GM23338 (cell line): ENCODE measurements around the gene GPR183.

ENCODE experiments used
- CREB1 ChIP-seq: fragments of 250-450 bp; sonication (Bioruptor Pico); IDR thresholded peaks from 2 replicates; pipeline ENCODE4 v1.5.0; 2020; ENCODE audit warnings: low read depth, mild to moderate bottlenecking, moderate library complexity
- ETS1 ChIP-seq: IDR thresholded peaks from 2 replicates; pipeline ENCODE4 v1.6.1; 2016; ENCODE audit warnings: antibody characterized with exemption
- EZH2 ChIP-seq: fragments of 200-600 bp; sonication (generic); IDR thresholded peaks from one replicate; pipeline ENCODE4 v1.8.0; 2017; ENCODE audit warnings: antibody characterized with exemption, mild to moderate bottlenecking, low read depth; ENCODE audit not compliant: unreplicated experiment
- EZH2phosphoT487 ChIP-seq: fragments of 200-600 bp; sonication (generic); IDR thresholded peaks from one replicate; pipeline ENCODE4 v1.8.1; 2018; ENCODE audit warnings: antibody characterized with exemption; ENCODE audit not compliant: unreplicated experiment
- JUNB ChIP-seq: IDR thresholded peaks from one replicate; pipeline ENCODE4 v1.6.1; 2016; ENCODE audit warnings: antibody characterized with exemption; ENCODE audit not compliant: unreplicated experiment
- NANOG ChIP-seq: IDR thresholded peaks from 2 replicates; pipeline ENCODE4 v1.6.1; 2016; ENCODE audit warnings: antibody characterized with exemption, borderline replicate concordance
- POLR2AphosphoS5 ChIP-seq: IDR thresholded peaks from 2 replicates; pipeline ENCODE4 v1.6.1; 2016; ENCODE audit warnings: antibody characterized with exemption, low read depth
- REST ChIP-seq: IDR thresholded peaks from one replicate; pipeline ENCODE4 v1.6.1; 2018; ENCODE audit warnings: antibody characterized with exemption; ENCODE audit not compliant: unreplicated experiment
- STAT1 ChIP-seq: IDR thresholded peaks from one replicate; pipeline ENCODE4 v1.6.1; 2016; ENCODE audit warnings: antibody characterized with exemption; ENCODE audit not compliant: unreplicated experiment
- ZNF114 ChIP-seq: fragments of 250-450 bp; sonication (Bioruptor Pico); IDR thresholded peaks from 2 replicates; pipeline ENCODE4 v1.5.0; 2020; ENCODE audit warnings: mild to moderate bottlenecking, moderate library complexity
- ZNF331 ChIP-seq: fragments of 250-450 bp; sonication (Bioruptor Pico); IDR thresholded peaks from 2 replicates; pipeline ENCODE4 v1.5.0; 2020; ENCODE audit warnings: low read depth, mild to moderate bottlenecking, moderate library complexity
- TF ChIP-seq, protein P1 (sequence below), 2 experiments: fragments of 200-600 bp in 1 of 2; sonication (generic) in 1 of 2; conservative IDR thresholded peaks; 2 replicates each; pipeline versions ENCODE4 v1.5.1 to v1.6.1; 2016 to 2017; ENCODE audit warnings: antibody characterized with exemption in 2 of 2, low read depth in 2 of 2, mild to moderate bottlenecking in 2 of 2, moderate library complexity in 1 of 2
- TF ChIP-seq, protein P2 (sequence below): fragments of 250-450 bp; sonication (Bioruptor Pico); IDR thresholded peaks from 2 replicates; pipeline ENCODE4 v1.5.0; 2020; ENCODE audit warnings: mild to moderate bottlenecking, moderate library complexity

DNA sequence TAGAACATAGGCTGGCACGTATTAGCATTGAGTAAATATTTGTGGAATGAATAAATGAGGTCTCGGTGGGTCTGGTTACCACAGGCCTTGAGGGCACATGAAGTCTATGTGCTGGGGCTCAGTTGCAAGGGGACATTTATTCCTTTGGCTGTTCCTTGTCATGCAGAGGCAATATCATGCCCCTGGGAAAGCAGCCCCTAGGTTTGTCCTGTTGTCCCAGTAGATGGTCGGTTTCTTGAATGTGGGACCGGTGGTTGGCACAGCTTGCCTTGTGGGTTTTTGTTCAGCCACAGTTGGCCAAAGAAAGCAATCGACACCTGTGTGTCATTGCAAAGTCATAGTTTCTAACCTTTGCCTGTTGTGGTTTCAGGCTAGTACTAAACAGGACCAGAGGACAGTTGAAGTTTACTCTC is 24.7 kb upstream of the GPR183 start:
- TF ChIP-seq POLR2AphosphoS5 (no peak), EZH2 (no peak), ETS1 (no peak), REST (no peak), EZH2phosphoT487 (no peak), ZNF331 (CRISPR knock-in tag) (no peak), ZNF114 (CRISPR knock-in tag) (no peak), CREB1 (CRISPR knock-in tag) (no peak), JUNB (no peak), STAT1 (no peak), NANOG (no peak)
- TF ChIP-seq, protein P1, sequence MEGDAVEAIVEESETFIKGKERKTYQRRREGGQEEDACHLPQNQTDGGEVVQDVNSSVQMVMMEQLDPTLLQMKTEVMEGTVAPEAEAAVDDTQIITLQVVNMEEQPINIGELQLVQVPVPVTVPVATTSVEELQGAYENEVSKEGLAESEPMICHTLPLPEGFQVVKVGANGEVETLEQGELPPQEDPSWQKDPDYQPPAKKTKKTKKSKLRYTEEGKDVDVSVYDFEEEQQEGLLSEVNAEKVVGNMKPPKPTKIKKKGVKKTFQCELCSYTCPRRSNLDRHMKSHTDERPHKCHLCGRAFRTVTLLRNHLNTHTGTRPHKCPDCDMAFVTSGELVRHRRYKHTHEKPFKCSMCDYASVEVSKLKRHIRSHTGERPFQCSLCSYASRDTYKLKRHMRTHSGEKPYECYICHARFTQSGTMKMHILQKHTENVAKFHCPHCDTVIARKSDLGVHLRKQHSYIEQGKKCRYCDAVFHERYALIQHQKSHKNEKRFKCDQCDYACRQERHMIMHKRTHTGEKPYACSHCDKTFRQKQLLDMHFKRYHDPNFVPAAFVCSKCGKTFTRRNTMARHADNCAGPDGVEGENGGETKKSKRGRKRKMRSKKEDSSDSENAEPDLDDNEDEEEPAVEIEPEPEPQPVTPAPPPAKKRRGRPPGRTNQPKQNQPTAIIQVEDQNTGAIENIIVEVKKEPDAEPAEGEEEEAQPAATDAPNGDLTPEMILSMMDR (conservative IDR thresholded peaks at IDR 0.05; ENCODE audit: low read depth in 2 of 2) = no peak
- TF ChIP-seq, protein P2, sequence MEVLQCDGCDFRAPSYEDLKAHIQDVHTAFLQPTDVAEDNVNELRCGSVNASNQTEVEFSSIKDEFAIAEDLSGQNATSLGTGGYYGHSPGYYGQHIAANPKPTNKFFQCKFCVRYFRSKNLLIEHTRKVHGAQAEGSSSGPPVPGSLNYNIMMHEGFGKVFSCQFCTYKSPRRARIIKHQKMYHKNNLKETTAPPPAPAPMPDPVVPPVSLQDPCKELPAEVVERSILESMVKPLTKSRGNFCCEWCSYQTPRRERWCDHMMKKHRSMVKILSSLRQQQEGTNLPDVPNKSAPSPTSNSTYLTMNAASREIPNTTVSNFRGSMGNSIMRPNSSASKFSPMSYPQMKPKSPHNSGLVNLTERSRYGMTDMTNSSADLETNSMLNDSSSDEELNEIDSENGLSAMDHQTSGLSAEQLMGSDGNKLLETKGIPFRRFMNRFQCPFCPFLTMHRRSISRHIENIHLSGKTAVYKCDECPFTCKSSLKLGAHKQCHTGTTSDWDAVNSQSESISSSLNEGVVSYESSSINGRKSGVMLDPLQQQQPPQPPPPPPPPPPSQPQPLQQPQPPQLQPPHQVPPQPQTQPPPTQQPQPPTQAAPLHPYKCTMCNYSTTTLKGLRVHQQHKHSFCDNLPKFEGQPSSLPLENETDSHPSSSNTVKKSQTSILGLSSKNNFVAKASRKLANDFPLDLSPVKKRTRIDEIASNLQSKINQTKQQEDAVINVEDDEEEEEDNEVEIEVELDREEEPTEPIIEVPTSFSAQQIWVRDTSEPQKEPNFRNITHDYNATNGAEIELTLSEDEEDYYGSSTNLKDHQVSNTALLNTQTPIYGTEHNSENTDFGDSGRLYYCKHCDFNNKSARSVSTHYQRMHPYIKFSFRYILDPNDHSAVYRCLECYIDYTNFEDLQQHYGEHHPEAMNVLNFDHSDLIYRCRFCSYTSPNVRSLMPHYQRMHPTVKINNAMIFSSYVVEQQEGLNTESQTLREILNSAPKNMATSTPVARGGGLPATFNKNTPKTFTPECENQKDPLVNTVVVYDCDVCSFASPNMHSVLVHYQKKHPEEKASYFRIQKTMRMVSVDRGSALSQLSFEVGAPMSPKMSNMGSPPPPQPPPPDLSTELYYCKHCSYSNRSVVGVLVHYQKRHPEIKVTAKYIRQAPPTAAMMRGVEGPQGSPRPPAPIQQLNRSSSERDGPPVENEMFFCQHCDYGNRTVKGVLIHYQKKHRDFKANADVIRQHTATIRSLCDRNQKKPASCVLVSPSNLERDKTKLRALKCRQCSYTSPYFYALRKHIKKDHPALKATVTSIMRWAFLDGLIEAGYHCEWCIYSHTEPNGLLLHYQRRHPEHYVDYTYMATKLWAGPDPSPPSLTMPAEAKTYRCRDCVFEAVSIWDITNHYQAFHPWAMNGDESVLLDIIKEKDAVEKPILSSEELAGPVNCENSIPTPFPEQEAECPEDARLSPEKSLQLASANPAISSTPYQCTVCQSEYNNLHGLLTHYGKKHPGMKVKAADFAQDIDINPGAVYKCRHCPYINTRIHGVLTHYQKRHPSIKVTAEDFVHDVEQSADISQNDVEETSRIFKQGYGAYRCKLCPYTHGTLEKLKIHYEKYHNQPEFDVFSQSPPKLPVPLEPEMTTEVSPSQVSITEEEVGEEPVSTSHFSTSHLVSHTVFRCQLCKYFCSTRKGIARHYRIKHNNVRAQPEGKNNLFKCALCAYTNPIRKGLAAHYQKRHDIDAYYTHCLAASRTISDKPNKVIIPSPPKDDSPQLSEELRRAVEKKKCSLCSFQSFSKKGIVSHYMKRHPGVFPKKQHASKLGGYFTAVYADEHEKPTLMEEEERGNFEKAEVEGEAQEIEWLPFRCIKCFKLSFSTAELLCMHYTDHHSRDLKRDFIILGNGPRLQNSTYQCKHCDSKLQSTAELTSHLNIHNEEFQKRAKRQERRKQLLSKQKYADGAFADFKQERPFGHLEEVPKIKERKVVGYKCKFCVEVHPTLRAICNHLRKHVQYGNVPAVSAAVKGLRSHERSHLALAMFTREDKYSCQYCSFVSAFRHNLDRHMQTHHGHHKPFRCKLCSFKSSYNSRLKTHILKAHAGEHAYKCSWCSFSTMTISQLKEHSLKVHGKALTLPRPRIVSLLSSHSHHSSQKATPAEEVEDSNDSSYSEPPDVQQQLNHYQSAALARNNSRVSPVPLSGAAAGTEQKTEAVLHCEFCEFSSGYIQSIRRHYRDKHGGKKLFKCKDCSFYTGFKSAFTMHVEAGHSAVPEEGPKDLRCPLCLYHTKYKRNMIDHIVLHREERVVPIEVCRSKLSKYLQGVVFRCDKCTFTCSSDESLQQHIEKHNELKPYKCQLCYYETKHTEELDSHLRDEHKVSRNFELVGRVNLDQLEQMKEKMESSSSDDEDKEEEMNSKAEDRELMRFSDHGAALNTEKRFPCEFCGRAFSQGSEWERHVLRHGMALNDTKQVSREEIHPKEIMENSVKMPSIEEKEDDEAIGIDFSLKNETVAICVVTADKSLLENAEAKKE (CRISPR knock-in tag) = no peak
